ENCODE results near the gene DYNLT5. TPM values are rescaled to one million over a fixed set of nuclear protein-coding genes. Genes with fewer than 3 reads are reported as not detected.

DYNLT5 gene
- total RNA-seq, 1 experiment from 2014 or later = not detected

- no TSS peak for BruUV-seq (replicated peaks)
- Histone ChIP-seq H3K4me1 (no peaks in the 10 kb centered on the region), H3K36me3 (ENCODE audit: control insufficient read depth, insufficient read depth, low read length) (no peaks in the 10 kb centered on the region), H3K9me3 (no peaks in the 10 kb centered on the region), H3K4me3 (ENCODE audit: low read depth, low read length) (no peak overlapping the region), H3K27me3 (replicated peaks; ENCODE audit: control insufficient read depth, insufficient read depth, low read length) (no peaks in the 10 kb centered on the region)
- no peaks in the 10 kb centered on the region for H3K36me3 Mint-ChIP-seq (ENCODE audit: insufficient read depth, unreplicated experiment)
- TF ChIP-seq, protein P1, sequence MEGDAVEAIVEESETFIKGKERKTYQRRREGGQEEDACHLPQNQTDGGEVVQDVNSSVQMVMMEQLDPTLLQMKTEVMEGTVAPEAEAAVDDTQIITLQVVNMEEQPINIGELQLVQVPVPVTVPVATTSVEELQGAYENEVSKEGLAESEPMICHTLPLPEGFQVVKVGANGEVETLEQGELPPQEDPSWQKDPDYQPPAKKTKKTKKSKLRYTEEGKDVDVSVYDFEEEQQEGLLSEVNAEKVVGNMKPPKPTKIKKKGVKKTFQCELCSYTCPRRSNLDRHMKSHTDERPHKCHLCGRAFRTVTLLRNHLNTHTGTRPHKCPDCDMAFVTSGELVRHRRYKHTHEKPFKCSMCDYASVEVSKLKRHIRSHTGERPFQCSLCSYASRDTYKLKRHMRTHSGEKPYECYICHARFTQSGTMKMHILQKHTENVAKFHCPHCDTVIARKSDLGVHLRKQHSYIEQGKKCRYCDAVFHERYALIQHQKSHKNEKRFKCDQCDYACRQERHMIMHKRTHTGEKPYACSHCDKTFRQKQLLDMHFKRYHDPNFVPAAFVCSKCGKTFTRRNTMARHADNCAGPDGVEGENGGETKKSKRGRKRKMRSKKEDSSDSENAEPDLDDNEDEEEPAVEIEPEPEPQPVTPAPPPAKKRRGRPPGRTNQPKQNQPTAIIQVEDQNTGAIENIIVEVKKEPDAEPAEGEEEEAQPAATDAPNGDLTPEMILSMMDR (IDR thresholded peaks at IDR 0.05; ENCODE audit: insufficient read depth in 1 of 2, low read depth in 1 of 2, low read length in 1 of 2, severe bottlenecking in 1 of 2, unreplicated experiment in 1 of 2) = no peak
- no peak overlapping the region for H3K4me3 Mint-ChIP-seq (ENCODE audit: unreplicated experiment)
- CTCF ChIA-PET = no interaction called here
- H3K9me3 Mint-ChIP-seq (ENCODE audit: unreplicated experiment) = no peaks in the 10 kb centered on the region
- H3K4me1 Mint-ChIP-seq (ENCODE audit: low read depth, unreplicated experiment) = no peaks in the 10 kb centered on the region
- no peak for DNase-seq
- POLR2A ChIA-PET = no interaction called here
- H3K27ac Mint-ChIP-seq (ENCODE audit: unreplicated experiment) = no peak overlapping the region
- intact Hi-C loops (cut with micrococcal nuclease; ENCODE audit: unreplicated experiment) = no loop called here
- no peaks in the 10 kb centered on the region for H3K27me3 Mint-ChIP-seq (ENCODE audit: insufficient read depth, unreplicated experiment)
These were observed 40.8 kb upstream of the DYNLT5 start for GRCh38 chr1:66711420-66711819.

- no peaks in the 10 kb centered on the region for H3K4me1 Mint-ChIP-seq (ENCODE audit: low read depth, unreplicated experiment)
- no peaks in the 10 kb centered on the region for H3K27me3 ChIP-seq (replicated peaks; ENCODE audit: control insufficient read depth, insufficient read depth, low read length)
- intact Hi-C loops (cut with micrococcal nuclease; ENCODE audit: unreplicated experiment) = no loop called here
These were observed 39.4 kb upstream of the DYNLT5 start for GRCh38 chr1:66712839-66713238.

GRCh38 chr1:66723985-66724384, 28.3 kb upstream of the DYNLT5 start:
- Histone ChIP-seq H3K27me3 (replicated peaks; ENCODE audit: control insufficient read depth, insufficient read depth, low read length) (no peaks in the 10 kb centered on the region), H3K36me3 (ENCODE audit: control insufficient read depth, insufficient read depth, low read length) (no peaks in the 10 kb centered on the region), H3K9me3 (no peaks in the 10 kb centered on the region), H3K4me1 (no peaks in the 10 kb centered on the region), H3K4me3 (ENCODE audit: low read depth, low read length) (no peak overlapping the region)
- Mint-ChIP-seq H3K4me3 (ENCODE audit: unreplicated experiment) (no peak overlapping the region), H3K9me3 (ENCODE audit: unreplicated experiment) (peaks cover 9% of the 10 kb centered on the region), H3K36me3 (ENCODE audit: insufficient read depth, unreplicated experiment) (no peaks in the 10 kb centered on the region), H3K27me3 (ENCODE audit: insufficient read depth, unreplicated experiment) (peaks cover 11% of the 10 kb centered on the region), H3K4me1 (ENCODE audit: low read depth, unreplicated experiment) (no peaks in the 10 kb centered on the region), H3K27ac (ENCODE audit: unreplicated experiment) (no peak overlapping the region)
- TF ChIP-seq, protein P1 (IDR thresholded peaks at IDR 0.05; ENCODE audit: insufficient read depth in 1 of 2, low read depth in 1 of 2, low read length in 1 of 2, severe bottlenecking in 1 of 2, unreplicated experiment in 1 of 2) = no peak
- intact Hi-C loops (cut with micrococcal nuclease; ENCODE audit: unreplicated experiment) = loop anchor here (10.0 kb wide), 1 partner anchor 199 kb away; no protein-coding TSS in a partner anchor
- ChIA-PET CTCF (no interaction called here), POLR2A (no interaction called here)
- no peak for DNase-seq
- BruUV-seq (replicated peaks) = no TSS peak

More at GRCh38 chr1:66712839-66713238, 39.4 kb upstream of the DYNLT5 start:
- Mint-ChIP-seq H3K9me3 (ENCODE audit: unreplicated experiment) (no peaks in the 10 kb centered on the region), H3K27ac (ENCODE audit: unreplicated experiment) (no peak overlapping the region), H3K36me3 (ENCODE audit: insufficient read depth, unreplicated experiment) (no peaks in the 10 kb centered on the region), H3K27me3 (ENCODE audit: insufficient read depth, unreplicated experiment) (no peaks in the 10 kb centered on the region), H3K4me3 (ENCODE audit: unreplicated experiment) (no peak overlapping the region)
- no peak for DNase-seq
- no peaks in the 10 kb centered on the region for H3K4me1 ChIP-seq
- POLR2A ChIA-PET = no interaction called here
- no peaks in the 10 kb centered on the region for H3K36me3 ChIP-seq (ENCODE audit: control insufficient read depth, insufficient read depth, low read length)
- H3K4me3 ChIP-seq (ENCODE audit: low read depth, low read length) = no peak overlapping the region
- no TSS peak for BruUV-seq (replicated peaks)
- TF ChIP-seq, protein P1 (IDR thresholded peaks at IDR 0.05; ENCODE audit: insufficient read depth in 1 of 2, low read depth in 1 of 2, low read length in 1 of 2, severe bottlenecking in 1 of 2, unreplicated experiment in 1 of 2) = no peak
- H3K9me3 ChIP-seq = no peaks in the 10 kb centered on the region
- CTCF ChIA-PET = no interaction called here
